GM21528 (cell line): Measurements from ENCODE around the gene KCNN2.

Experiments
- ATAC-seq: cut with Tn5 transposase; IDR thresholded peaks from one replicate; pipeline ENCODE4 v1.9.1; 2021; ENCODE audit warnings: mild to moderate bottlenecking, moderate library complexity; ENCODE audit not compliant: unreplicated experiment, low FRiP score

Gene KCNN2

DNA sequence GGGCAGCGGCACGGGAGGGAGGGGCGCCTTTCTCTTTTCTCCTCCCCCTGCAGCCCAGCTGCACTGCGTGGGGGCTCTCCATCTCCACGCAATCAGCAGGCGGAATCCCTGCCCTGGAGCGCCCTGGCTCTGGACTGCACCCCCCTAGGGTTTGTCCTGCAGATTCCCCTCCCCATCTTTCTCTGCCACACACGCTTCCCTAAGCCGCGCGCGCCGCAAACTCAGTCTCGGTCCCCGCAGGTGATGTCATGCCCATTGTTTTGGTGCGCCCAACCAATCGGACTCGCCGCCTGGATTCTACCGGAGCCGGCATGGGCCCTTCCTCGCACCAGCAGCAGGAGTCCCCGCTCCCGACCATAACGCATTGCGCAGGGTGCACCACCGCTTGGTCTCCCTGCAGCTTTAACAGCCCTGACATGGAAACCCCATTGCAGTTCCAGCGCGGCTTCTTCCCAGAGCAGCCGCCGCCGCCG is at the start of gene KCNN2:
KCNN2 (plus strand) TSS at position 347 of the 473 bp plus-strand sequence; CDS start at position 417, 70 bp downstream.
- ATAC-seq: peak; percentile 50

DNA sequence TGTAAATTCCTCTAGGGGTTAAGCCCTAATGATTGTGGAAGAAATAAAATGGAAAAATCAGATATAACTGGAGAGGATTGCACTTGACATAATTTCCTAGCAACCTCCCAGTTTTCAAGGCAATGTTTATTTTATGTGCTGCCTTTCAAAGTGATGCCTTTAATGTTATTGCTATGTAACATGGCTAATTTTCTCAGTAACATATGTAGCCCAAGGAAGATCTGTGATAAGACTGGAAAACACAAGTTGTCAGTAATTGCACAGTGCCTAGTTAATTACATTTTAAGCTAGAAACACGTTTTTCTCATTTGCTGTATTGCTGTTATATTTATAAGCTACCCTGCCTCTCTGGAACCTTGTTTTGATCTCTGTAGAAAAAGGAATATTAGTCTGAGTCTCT is 49.2 kb upstream of the KCNN2 start:
- ATAC-seq: no peak

DNA sequence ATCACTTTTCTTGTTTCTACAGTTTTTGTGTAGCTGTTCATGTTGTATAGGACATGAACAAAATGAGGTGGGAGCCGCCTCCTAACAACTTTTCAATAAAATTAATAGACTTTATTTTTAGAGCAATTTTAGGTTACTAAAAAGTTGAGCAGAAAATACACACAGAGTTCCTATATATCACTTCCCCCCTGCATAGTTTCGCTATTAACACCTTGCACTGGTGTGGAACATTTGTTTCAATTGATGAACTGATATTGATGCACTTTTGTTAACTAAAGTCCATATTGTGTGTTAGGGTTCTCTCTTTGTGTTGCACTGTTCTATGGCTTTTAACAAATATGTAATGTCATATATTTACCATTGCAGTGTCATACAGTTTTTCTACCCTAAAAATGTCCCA is 47.8 kb upstream of the KCNN2 start:
- ATAC-seq: no peak

DNA sequence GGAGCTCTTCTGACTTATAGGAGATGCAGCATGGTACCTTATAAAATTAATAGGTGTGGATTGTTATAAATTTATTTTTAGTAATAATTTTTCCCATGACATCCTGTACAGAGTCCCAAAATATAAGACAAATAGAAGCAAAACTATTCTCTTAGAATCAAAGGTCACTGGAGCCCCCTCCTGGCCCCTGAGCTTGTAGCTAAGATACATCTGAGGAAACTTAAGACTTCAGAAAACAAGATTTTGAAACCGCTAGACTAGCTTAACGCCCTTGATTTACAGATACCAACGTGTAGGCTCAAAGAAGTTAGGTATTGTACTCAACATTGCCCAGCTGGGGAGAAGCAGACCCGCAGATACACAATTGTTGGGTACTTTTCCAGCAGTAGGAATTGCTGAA is 45.7 kb upstream of the KCNN2 start:
- no peak for ATAC-seq

DNA sequence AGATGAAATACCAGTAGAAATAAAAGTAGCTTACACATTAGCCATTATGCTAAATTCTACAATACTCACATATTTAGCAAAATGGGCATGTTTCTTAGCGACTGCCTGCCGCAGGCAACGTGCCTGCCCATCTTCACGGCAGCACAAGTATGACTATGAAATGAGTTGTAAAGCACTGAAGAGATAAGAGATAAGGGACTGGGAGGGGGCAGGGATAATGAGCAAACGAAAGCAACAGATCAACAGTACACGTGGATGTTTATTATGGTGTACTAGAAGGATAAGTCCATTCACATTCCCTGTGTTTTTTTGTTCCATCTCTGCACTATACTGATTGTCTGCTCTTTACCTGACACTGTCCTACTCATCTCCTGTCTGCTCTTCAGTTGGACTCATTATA is 44.1 kb upstream of the KCNN2 start:
- ATAC-seq: no peak

DNA sequence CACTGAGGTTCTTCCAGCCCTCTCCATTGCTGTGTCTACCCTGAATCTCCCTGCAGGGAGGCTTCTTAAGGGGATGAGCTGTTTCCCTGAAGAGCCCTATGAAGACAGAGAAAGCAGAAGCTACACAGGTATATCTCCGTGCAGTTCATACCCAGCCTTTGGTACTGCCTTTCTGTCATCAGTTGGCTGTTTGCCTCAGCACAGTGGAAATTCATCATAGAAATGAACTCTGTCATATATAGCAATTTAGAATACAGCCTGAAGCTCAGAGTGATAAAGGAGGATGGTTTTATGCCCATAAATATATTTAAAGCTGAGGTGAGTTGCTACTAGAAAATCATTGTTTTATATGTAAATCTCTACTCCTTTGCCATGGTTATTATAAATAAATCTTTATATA is 42.6 kb upstream of the KCNN2 start:
- no peak for ATAC-seq

DNA sequence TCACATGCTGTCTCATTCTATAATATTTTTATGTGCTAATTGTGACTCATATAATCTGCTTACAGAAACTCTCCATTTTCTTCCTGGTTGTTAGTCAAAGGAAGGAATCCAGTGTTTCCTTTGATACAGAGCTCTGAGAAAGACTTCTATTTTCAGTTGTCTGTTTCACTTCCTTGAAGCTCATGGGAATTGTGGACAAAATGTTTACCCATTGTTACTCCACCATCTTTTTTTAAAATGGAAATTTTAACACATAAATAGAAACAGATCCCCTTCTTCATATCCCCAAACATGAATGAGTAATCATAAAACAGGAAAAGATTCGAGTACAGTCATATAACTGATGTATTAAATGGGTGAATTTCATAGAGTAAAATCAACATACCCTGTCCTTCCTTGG is 42.0 kb upstream of the KCNN2 start:
- ATAC-seq: no peak

DNA sequence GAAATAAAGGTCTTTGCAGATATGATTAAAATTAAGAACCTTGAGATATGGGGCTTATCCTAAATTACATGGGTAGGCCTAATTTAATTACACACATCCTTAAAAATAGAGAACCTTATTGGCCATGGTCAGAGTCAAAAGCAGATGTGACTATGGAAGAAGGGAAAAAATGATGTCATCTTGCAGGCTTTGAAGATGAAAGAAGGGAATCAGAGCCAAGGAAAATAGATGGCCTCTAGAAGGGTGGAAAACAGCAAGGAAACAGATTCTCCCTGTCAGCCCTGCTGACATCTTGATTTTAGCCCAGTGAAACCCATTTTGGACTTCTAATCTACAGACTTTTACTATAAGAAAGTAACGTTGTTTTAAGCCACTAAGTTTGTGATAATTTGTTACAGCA is 37.6 kb upstream of the KCNN2 start:
- no peak for ATAC-seq

DNA sequence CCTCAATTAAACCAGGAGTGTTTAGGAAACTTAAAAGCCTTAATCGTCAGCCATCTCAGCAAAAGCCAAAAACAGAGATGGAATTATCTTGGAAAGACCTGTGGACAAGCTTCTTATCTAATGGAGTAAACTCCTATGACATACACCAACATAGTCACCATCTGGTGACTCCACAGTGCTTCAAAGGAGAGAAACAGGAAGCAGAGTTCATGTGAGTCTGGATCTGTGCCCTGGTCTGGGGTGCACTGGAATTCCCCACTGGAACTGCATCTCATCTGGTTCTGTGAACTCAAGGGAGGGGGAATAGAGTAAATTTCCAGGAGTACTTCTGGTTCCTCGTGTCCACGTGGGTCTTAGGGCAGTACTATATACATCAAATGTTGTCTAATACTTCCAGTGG is 36.3 kb upstream of the KCNN2 start:
- ATAC-seq: no peak

DNA sequence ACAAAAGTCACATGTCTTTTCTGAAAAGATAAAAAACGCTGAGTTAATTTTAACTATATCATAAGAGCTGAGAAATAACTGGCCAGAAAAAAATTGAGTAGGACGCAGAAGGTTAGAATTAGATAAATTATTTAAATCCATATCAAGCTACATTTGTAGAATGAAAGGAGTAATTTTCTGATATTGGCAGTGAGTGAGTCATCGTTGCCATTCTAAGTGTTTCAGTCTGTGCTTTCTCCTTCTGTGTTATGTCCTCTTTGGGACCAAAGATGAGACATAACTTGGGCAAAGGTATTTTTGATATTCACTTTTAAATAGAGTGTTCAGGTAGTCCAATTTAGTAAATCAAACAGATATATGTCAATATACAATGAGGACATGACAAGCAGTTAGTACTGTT is 34.4 kb upstream of the KCNN2 start:
- no peak for ATAC-seq

DNA sequence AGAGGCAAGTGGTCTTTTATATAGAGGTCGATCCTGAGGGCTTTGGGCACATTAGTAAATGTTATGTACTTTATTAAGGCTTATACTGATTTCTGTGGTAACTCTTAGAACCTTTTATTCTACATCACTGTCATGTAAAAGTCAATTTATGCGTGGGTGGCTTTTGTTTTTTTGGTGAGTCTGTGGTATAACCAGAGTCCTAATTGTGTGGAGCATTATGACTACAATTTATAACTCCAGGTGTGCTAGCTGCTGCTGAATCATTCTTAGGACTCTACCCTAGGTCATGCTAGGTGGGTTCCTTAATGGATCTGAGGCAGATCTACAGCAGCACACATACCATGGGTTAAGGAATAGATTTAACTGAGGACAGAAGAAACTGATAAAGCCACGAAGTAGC is 33.9 kb upstream of the KCNN2 start:
- ATAC-seq: no peak

DNA sequence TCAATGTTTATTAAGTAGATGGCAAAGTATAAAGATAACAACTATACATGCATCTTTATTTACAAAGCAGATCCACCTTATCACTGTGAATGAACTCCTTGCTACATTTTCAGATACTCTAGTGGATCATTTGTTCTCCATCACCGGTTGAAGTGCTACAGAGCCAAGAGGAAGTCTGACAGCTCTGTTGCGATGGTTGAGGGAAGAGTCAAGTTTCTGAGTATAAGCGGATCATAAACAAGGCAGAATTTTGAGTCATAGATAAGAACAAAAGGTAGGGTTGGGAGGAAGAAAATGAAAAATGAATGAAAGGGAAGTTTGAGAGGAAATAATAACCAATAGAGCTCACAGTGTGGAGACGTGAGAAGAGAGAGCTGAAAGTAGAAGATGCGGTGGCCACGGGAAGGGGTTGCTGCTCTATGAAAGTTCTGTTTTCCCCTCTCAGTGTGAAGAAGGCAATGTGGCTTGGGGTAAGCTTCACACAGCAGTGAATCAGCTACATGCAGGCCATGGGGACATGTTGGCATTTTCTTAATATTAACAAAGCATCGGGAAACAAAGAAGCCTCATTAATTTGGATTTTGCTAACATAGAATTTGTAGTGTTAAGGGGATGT is 30.8 kb upstream of the KCNN2 start:
- no peak for ATAC-seq

DNA sequence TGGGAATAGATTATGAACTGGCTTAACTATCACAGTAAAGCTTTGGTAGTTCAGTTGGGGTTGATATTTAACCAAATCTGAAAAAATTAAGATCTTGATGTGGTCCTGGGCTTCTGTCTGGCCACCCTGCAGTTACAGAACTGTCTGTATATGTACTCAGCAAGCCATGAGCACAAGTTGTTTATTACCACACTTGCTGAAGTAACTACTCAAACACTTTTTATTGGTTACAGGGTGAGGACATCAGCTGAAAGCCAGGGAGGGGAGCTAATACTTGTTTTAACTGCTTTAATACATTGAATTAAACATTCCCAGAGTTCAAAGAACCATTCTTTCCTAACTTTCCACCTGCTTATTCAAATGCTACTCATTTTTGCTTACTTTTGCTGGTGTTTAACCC is 29.4 kb upstream of the KCNN2 start:
- no peak for ATAC-seq

DNA sequence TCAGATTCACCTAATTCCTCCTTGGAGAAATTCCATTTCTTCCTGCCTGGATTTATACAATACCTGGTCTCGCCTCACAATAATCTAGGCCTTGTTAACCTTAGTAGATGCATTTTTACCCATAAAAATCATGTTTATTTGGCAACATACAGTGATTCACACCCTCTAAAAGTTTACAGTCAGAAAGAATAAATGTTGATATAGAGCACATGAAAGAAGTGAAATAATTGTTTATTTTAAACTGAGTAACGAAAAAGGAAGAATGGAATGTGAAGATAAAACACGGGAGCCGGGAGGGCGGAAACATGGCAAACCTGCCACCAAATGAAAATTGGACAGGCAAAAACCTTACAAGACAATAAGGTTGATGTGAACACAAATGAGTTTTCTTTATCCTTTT is 28.9 kb upstream of the KCNN2 start:
- ATAC-seq: no peak

DNA sequence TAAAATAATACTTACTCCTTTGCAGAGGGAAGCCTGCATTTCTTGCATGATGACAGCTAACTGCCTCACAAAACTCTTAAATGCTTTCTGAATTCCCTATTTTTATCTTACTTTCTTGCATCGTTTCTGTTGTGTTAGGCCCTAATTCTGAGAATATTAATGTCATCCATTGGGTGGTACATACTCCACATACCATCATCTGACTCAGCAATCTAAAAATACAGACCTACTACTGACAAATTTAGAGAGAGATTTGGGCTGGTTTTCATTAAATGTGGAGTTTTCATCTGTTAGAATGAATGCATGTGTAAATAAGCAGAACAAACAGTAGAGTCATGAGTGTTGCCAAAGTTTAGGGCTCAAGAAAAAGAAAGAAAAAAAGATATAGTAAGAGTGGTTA is 26.5 kb upstream of the KCNN2 start:
- ATAC-seq: no peak

DNA sequence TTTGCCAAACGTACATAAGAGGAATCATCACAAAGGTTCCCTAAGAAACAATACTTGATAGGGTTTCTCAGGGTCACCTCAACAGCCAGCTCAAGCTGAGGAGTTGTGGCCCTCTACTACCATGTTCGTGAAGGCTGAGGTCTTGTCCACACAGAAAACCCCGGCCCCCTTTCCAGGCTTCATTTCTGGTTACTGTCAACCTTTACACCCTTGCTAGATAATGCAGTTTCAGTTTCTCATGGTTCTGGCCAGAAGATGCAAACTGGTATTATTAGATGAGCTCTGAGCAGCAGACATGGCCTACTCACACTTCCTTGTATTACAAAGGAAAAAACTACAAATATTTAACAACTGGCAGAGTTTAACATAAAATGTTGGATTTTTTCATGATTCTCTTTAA is 22.8 kb upstream of the KCNN2 start:
- no peak for ATAC-seq

DNA sequence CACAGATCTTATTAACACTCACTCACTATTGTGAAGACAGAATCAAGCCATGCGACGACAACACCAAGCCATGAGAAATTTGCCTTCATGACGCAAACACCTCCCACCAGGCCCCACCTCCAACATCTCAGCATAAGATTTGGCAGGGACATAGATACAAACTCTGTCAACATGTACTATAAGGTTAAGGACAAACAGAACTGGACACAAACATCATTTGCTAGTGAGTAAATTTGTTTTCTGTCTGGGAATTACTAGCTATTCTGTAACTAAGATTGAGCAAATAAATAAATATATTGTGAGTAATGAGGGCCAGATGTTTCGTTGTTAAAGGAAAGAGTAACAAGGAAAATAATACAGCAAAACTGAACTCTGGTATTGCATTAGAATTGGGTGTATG is 15.7 kb upstream of the KCNN2 start:
- no peak for ATAC-seq

DNA sequence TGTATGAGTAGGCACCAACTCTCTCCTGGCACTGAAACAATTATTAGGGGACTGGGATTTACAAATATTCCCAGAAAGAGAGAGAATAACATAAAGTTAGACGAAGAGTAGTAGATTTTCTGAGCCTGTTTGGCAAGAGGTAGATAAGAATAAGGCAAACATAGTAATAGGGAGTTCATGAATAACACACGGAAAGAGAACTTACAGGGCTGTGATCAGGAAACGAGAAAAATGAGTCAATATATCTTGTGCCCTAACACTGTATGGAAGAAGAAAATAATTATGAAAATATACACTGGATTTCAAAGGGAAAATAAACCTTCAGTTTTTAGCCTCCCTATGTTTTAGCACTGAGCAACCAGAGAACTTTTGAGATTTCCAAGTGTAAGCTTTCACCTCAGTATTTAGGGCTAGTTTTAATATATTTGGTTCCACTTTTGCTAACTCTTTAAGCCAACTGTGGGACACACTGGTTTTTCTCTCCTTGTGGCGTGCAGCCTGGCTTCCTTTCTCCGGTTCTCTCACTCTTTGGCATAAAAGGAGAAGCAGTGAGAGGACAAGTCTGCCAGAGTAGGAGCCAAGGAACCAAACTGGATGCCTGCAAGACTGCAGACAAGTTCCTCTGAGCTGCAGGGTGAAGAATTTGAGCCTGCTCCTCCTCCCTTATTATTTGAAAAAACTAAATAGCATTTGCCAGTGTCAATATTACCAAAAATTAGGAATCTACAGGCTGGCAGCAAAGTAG is 6.6 kb upstream of the KCNN2 start:
- no peak for ATAC-seq

DNA sequence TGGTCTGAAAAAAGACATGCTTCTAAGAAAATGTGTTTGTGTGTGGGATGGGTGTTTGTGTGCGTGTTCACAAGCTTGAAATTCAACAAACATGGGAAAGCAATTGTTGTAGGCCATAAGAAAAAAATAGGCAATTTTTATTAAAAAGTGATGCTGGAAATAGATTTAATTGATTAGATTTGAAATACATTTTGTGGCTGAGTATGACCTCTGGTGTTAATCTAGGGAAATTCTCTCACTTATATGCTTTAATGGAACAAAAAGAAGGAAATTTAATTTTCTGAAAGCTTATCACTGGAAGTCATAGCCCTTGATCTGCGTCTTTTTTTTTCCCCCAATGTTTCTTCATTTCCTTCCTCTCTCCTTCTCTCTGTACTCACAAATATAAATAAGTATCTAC is 3.5 kb upstream of the KCNN2 start:
- no peak for ATAC-seq

DNA sequence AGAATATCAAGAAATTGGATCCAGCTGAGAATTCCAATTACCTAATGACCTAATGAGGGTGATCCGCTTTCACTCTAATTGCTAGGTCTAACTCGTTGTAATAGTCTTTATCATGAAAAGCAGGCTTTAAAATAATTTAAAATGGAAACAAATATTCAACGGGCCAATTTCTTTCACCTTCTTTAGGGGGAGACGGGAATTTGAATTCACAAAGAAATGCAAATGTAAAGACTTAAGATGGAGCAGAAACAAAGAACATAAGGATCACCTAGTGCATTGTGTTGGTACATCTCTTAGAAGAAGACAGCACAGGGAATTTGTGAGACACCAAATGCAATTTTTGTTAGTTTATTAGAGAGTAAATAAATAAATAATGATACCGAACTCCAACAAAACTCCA is 1.5 kb upstream of the KCNN2 start:
- ATAC-seq: no peak

DNA sequence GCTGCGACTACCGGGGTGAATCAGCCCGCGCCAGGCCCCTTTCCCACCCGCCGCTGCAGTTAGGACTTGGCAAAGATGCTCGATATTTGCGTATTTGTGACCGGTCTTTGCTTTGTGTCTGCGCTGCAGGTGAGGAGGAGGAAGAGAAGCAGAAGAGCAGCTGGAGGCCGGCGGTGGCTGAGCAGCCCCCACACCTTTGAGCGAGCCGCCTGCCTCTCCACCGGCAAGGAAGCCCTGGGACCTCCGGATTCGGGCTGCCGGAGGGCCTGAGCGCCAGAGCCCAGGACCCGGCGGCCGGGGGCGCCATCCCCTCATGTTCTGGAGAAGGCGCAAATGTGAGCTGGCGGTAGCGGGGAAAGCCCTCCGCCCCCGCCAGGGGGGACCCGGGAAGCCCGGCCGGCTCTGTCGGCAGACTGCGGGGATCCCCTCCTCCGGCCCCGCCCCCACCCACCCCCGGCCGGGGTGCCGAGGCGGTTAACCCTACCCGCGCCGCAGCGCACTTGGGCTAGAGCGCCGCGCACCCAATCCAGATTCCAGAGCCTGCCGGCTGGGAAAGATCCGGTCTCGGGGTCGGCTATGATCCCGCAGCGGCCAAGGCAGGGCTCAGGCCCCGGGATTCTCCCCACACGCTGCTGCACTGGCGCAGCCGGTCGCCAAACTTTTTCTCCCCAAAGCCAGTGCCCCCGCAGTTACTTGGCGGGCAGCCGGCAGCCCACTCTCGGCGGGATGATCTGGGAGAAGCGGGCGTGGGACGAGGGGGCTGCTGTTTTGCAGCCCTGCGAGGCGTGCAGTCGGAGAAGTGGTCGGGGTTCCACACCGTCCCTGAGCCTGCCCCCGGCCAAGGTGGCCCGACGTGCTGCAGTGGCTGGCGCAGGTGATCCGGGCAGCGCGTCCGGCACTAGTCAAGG is 800 bp upstream of the KCNN2 start:
- ATAC-seq: peak; percentile 39
